ENCODE data around the gene IFNAR2.
"Not testable (repeated sequence)": the region's sequence is repeated elsewhere in the genome, so short reads cannot be mapped to it uniquely, and the experiment has no call there.

DNA sequence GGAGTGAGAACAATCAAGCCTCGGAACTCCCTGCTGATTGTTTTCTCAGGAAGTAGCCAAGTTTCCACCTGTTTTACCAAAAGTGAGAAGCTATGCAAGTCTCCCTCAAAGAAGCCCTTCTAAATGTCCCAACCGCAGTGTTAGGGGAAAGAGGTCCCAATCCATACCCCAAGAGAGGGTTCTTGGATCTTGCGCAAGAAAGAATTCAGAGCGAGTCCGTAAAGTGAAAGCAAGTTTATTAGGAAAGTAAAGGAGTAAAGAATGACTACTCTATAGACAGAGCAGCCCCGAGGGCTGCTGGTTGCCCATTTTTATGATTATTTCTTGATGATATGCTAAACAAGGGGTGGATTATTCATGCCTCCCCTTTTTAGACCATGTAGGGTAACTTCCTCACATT is 23.6 kb downstream of the IFNAR2 start:
- TF ChIP-seq, protein P1, sequence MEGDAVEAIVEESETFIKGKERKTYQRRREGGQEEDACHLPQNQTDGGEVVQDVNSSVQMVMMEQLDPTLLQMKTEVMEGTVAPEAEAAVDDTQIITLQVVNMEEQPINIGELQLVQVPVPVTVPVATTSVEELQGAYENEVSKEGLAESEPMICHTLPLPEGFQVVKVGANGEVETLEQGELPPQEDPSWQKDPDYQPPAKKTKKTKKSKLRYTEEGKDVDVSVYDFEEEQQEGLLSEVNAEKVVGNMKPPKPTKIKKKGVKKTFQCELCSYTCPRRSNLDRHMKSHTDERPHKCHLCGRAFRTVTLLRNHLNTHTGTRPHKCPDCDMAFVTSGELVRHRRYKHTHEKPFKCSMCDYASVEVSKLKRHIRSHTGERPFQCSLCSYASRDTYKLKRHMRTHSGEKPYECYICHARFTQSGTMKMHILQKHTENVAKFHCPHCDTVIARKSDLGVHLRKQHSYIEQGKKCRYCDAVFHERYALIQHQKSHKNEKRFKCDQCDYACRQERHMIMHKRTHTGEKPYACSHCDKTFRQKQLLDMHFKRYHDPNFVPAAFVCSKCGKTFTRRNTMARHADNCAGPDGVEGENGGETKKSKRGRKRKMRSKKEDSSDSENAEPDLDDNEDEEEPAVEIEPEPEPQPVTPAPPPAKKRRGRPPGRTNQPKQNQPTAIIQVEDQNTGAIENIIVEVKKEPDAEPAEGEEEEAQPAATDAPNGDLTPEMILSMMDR (IDR thresholded peaks at IDR 0.05): not testable (repeated sequence)
- TF ChIP-seq POLR2A (IDR thresholded peaks at IDR 0.05): not testable (repeated sequence)

Measured in breast epithelium (tissue), 3 donors.